Left cardiac atrium (tissue), 4 donors: Measurements from ENCODE around the gene PSORS1C1. TPM values are rescaled to one million over a fixed set of nuclear protein-coding genes. Genes with fewer than 3 reads are reported as not detected.
A peak's percentile ranks its signal among the peaks of the same experiment; 100 is the strongest.

Source experiments
- ATAC-seq, 2 donors: fragments of 200-7000 bp; cut with Tn5 transposase; one replicate each; pipeline ENCODE4 v1.9.1; 2020; ENCODE audit warnings: mild to moderate bottlenecking in 2 of 2, moderate library complexity in 2 of 2
- DNase-seq: peaks from one replicate; pipeline ENCODE4 v3.0.0-alpha.2; 2020
- intact Hi-C, 2 donors: fragments of 100-400 bp; cut with DNase I; formaldehyde crosslinking; loops; one replicate each; pipeline versions ENCODE4 v1.14.1 to v1.15.1; 2022 to 2023
- total RNA-seq, 2 donors: library from RNA; stranded (reverse); fragmentation: NEBNext Ultra II Directional; extraction: Animal tissue kit (Norgen Biotek cat#: 25700); gene quantifications; one replicate each; pipeline ENCODE4 v1.2.1, GENCODE V29; 2021
- donor health status: DM: no; HTN: yes; CAD: no.
- donor health status: DM: no; HTN: yes; CAD: no; lungs with severe emphysema.
- donor health status: DM: yes; HTN: yes; CAD: no.
- donor health status: Dilated cardiomyopathy.

The PSORS1C1 gene
- total RNA-seq, 2 donors from 2014 or later: 1.1 to 1.9 TPM

GRCh38 chr6:31121131-31121790 lies 6.7 kb downstream of the PSORS1C1 start:
- no peak for ATAC-seq
- no peak for DNase-seq
- intact Hi-C loops: no loop called here

- intact Hi-C loops: no loop called here
- ATAC-seq (peak; percentile 71 to 75), DNase-seq (peak; percentile 84)
Measured at GRCh38 chr6:31122791-31123706, 8.4 kb downstream of the PSORS1C1 start.

GRCh38 chr6:31125162-31125561 lies 10.6 kb downstream of the PSORS1C1 start:
- peak; percentile 49 for DNase-seq
- intact Hi-C loops: no loop called here
- peak; percentile 8 to 57 for ATAC-seq

DNA sequence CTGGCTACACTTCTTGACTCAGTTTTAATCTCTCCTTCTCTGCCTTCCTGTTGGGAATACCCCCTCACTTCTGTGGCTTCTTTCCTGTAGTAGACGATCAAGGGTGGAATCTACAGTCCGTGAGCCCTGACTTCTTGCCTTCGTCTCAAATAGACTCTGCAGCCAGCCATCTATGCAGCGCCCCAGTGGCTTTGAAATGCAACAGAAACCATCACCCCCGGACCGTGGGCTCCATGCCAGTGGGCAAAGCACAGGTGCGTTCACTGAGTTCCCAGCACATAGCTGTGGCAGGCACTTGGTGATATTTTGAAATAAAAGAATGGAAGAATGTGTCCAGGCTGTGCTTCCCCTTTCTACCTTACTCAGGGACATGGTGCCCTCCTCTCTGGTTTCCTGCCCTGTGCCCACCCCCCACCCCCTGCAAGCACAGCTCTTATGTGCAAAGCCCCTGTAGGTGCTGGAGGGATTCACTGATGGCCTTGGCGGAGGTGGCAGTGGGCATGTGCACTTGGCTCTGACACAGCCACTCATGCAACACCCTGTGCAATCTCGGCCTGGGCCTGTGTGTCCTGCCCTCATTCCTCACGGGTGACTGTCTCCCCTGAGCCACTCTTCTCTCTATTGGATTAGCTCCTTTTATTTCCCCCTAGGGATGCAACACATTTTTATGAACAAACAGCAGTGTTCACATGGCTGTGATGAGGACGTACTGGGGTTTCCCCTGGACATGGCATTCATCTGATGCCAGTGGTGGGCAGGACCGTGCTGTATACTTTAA lies 11.2 kb downstream of the PSORS1C1 start:
- intact Hi-C loops: no loop called here
- ATAC-seq (peak; percentile 62 to 69), DNase-seq (peak; percentile 58)

GRCh38 chr6:31126396-31127175 lies 12.0 kb downstream of the PSORS1C1 start:
- intact Hi-C loops: no loop called here

DNA sequence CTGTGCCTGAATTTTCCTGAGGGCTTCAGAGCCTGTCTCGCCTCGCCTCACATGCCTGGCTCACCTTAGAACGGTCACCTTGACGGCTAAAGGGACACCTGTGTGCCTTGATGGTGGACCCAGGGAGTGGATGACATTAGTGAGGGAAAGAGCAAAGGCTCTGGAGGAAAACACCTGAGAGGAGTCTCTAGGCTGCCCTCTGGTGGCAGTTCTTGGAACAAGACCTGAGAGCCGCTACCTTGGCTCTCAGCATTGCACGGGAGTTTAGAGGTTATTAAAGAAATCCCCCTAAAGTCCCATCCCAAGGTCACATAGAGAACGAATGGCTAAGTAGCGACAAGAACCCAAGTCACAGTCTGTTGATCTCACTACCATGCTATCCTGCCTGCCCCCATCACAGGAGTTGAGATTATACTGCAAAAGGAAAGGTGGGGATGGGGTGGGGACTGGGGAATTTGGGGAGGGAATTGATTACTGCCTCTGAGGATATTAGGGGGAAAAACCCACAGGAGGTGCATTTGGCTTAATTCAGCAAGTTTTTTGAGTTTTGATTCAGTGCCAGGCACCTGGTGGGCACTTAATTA lies 13.6 kb downstream of the PSORS1C1 start:
- ATAC-seq (no peak), DNase-seq (peak; percentile 60)
- intact Hi-C loops: no loop called here

More at GRCh38 chr6:31126396-31127175, 12.0 kb downstream of the PSORS1C1 start:
- ATAC-seq: peak in 1 of 2 donors; percentile 48
- DNase-seq: no peak

GRCh38 chr6:31129130-31129529 lies 14.5 kb downstream of the PSORS1C1 start:
- intact Hi-C loops: no loop called here
- DNase-seq: no peak
- no peak for ATAC-seq

GRCh38 chr6:31130751-31131150 lies 16.2 kb downstream of the PSORS1C1 start:
- ATAC-seq (no peak), DNase-seq (no peak)
- intact Hi-C loops: no loop called here

DNA sequence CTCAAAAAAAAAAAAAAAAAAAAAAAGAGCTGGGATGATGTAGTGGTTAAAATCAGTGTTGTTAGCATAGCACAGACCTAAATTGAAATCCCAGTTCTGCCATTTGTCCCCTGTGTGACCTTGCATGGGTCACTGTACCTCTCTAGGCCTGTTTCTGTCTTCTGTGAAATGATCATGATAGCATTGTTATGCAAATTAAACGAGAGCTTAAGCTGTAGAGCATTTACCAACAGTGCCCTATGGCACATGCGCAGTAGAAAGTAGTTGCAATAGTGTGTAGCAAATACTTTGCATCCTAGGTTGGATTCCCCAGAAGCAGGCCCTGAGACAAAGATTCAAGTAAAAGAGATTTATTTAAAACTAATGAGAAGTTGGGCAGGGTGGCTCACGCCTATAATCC lies 17.0 kb downstream of the PSORS1C1 start:
- DNase-seq (no peak), ATAC-seq (no peak)
- intact Hi-C loops: no loop called here

DNA sequence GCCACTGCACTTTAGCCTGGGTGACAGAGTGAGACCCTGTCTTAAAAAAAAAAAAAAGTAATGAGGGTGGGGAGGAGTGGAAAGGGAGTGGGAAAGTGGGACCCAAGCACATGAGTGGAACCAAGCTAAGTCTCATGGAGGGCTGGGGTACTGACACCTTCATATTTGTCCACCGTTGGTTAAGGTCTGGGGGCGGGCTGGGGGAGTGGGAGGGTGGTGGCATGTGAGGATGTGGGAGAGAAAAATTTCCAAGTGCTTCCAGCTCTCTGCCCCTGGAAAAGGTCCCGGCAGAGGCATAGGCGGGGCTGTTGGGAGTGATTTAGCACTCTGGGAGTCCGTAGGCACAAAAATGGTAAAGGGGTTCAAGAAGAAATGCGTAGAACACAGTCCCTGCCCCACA lies 18.2 kb downstream of the PSORS1C1 start:
- intact Hi-C loops: no loop called here

GRCh38 chr6:31135710-31136109 lies 21.1 kb downstream of the PSORS1C1 start:
- intact Hi-C loops: loop anchor here (2.0 to 5.0 kb wide), 2 partner anchors 57 to 232 kb away; no protein-coding TSS in a partner anchor
- no peak for DNase-seq
- ATAC-seq: no peak

More for the DNA sequence above, 18.2 kb downstream of the PSORS1C1 start:
- ATAC-seq (no peak), DNase-seq (no peak)

DNA sequence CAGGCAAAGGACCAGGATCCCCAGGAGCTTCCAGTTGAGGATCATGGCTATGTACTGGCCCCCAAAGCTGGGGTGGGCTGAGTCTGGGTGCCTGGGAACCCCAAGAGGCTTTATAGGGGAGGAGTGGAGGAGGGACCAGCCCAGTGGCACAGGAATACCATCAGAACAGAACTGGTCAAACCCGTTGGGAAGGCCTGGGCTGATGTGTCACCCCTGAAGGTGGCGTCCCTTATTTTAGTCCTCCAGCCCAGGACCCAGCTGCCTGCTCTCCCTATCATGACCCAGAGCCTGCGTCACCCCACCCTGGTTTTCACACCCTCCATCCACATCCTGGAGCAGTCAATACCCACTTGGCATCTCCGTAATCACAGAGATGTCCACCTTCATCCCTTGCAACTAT lies 24.4 kb downstream of the PSORS1C1 start, which contains the start of gene PSORS1C2:
Gene PSORS1C2, minus strand, starts transcription at position 85 of the 400 bp plus-strand sequence. Its CDS starts 40 bp downstream, at position 45.
- intact Hi-C loops: loop anchor here (2.0 to 5.0 kb wide), 2 partner anchors 54 to 228 kb away; no protein-coding TSS in a partner anchor
- ATAC-seq (no peak), DNase-seq (no peak)

DNA sequence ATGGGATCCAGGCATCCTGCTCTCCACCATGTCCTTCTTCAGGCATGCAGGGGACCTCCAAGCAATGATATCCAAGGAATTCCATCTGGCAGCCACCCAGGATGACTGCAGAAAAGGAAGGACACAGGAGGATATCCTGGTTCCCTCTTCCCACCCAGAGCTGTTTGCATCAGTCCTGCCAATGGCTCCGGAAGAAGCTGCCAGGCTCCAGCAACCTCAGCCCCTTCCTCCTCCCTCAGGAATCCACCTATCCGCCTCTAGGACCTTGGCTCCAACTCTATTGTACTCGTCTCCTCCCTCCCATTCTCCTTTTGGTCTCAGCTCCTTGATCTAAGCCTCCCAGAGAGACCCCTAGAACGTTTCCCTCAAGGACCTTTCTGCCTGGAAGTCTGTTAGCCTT lies 25.0 kb downstream of the PSORS1C1 start:
- DNase-seq (no peak), ATAC-seq (no peak)
- intact Hi-C loops: loop anchor here (2.0 to 5.0 kb wide), 2 partner anchors 53 to 228 kb away; no protein-coding TSS in a partner anchor

- intact Hi-C loops: no loop called here
- no peak for ATAC-seq
- DNase-seq: no peak
Measured at GRCh38 chr6:31140643-31141042, 26.0 kb downstream of the PSORS1C1 start.

- ATAC-seq (peak in 1 of 2 donors; percentile 19), DNase-seq (no peak)
- intact Hi-C loops: no loop called here
Measured at GRCh38 chr6:31142361-31142761, 27.8 kb downstream of the PSORS1C1 start.

DNA sequence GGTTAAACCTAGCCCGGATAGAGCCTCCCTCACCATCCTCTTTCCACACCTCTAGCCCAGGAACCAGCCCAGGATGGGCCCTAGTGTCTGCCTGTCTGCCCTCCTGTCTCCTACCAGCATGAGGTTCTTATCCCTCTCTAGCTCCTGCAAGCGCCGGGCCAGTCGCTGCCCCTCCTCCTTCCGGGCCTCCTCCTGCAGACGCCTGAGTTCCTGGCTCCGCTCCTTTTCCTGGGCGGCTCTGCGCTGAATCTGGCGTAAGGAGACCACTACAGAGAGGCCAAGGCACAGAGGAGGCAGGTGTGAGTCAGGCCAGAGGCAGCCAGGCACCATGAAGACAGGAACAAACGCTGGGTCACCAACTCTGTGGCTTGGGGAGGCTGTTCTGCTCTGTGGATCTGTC lies 28.5 kb downstream of the PSORS1C1 start:
- peak; percentile 81 for DNase-seq
- intact Hi-C loops: no loop called here
- ATAC-seq: peak; percentile 55 to 90

GRCh38 chr6:31144296-31144969 lies 29.8 kb downstream of the PSORS1C1 start:
- no peak for DNase-seq
- ATAC-seq: no peak
- intact Hi-C loops: no loop called here

- intact Hi-C loops: no loop called here
- no peak for ATAC-seq
Measured at GRCh38 chr6:31144970-31145340, 30.4 kb downstream of the PSORS1C1 start.

More at GRCh38 chr6:31144970-31145340, 30.4 kb downstream of the PSORS1C1 start:
- no peak for DNase-seq
